AML-193 (cell line): Measurements from ENCODE around the gene CRYBA1.

Experiments
- DNase-seq, 2 experiments: peaks; one replicate each; lab custom pipeline; 2025; lab: John Stamatoyannopoulos, UW

CRYBA1 gene

DNA sequence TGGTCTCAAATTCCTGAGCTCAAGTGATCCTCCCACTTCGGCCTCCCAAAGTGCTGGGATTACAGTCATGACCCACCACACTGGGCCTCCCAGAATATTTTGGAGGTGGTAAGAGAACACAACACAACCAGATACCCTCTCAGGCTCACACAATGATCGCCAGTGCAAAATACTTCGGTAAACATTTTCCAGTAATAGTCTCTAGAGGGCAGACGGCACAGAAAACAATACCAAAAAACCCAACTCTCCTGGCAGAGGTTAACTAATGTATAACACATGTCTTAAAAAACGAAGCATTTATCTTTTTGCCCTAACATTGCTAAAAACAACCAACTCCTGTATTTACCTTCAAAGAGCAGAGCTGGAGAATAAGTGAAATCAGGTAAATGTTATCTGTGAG is 36.8 kb downstream of the CRYBA1 start:
- DNase-seq, result no peak

DNA sequence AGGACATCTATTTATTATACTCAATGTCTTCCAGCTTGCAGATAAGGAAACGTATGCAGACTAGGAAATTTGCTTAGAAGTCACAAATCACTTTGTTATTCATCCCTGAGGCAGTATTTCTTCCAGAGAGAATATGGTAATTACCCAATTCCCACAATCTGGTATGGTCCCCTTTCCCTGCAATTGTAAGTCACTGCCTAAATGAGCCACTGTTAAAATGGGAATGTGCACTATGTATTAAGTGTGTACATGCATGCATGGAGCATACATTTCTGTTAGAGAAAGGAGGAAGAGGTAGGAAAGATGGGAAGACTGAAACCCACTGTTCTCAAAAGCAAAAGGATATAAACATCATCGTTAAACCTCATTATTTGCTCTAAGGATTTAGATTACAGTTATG is 37.3 kb downstream of the CRYBA1 start:
- no peak for DNase-seq

DNA sequence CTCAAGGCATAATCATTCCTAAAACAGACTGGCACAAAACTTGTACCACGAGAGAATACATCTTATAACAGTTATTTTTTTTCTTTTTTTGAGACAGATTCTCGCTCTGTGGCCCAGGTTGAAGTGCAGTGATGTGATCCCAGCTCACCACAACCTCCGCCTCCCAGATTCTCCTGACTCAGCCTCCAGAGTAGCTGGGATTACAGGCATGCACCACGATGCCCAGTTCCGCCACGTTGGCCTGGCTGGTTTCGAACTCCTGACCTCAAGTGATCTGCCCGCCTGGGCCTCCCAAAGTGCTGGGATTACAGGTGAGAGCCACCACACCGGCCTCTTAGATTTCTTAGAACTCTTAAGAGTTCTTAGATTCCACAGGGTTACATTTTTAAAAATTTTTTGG is 43.2 kb downstream of the CRYBA1 start:
- DNase-seq, result no peak

DNA sequence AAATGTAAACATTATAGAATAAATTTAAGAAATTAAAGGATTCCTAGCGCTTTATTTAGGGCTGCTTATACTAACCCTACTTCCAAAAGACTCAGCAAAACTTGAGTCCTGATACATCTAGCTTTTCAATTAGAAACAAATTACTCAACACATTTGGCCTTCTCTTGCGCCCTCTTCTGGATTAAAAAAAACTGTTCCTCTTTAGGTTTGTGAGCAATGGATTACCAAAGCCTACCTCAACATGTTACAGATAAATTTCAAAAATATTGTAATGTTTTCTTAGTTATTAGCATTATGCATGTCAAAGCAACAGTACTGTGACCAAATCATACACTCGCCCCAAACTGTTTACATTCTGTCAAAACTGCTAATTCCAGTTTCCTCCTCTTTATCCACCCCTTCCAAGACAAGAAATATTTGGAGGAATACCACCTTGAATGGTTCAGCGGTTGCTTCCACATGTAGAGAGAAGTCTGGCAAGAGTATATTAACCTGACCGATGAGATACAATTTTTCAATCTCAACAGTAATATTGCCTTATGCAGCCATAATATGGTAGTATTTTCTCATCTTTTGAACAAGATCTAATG is 44.6 kb downstream of the CRYBA1 start:
- peak; percentile 90 to 92 for DNase-seq

DNA sequence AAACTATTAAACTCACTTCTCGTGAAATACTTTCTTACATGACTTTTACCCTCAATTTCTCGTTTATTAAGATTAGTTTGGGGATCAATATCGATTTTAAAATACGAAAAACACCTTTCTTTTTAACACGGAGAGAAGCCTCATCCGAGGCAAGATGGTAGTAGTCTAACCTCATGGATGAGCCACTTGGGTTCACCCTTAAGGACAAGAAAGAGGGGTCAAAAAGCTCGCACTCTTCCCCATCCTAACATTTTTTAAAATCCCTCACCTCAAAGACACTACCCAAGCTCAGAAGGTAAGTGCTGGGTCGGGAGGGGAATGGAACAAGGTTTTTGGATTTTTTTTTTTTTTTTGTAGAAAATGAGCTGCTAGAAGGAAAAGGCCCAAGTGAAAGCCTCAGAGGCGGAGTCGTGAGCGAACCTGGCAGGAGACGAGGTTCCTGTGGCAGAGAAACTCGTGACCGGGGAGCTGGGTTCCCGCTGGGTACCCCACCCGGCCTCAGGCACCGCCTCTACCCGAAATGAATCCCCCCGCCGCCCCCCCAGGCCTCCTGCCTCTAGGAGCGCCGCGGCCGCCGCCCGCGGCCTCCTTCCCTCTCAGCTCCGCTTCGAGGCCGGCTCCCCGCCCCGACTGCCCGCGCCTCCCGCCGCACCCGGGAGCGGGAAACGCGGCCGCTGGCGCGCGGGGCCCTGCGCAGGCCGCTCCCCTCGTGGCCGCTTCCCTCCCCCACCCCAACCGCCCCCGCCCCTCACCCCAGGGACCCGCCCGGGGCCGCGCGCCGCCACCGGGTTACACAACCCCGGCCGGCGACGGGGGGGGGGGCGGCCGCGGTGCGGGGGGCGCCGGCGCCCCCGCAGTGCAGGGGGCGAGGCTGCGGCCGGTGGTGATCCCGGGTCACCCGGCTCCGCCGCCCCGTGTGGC is 45.7 kb downstream of the CRYBA1 start:
- peak; percentile 41 to 58 for DNase-seq

DNA sequence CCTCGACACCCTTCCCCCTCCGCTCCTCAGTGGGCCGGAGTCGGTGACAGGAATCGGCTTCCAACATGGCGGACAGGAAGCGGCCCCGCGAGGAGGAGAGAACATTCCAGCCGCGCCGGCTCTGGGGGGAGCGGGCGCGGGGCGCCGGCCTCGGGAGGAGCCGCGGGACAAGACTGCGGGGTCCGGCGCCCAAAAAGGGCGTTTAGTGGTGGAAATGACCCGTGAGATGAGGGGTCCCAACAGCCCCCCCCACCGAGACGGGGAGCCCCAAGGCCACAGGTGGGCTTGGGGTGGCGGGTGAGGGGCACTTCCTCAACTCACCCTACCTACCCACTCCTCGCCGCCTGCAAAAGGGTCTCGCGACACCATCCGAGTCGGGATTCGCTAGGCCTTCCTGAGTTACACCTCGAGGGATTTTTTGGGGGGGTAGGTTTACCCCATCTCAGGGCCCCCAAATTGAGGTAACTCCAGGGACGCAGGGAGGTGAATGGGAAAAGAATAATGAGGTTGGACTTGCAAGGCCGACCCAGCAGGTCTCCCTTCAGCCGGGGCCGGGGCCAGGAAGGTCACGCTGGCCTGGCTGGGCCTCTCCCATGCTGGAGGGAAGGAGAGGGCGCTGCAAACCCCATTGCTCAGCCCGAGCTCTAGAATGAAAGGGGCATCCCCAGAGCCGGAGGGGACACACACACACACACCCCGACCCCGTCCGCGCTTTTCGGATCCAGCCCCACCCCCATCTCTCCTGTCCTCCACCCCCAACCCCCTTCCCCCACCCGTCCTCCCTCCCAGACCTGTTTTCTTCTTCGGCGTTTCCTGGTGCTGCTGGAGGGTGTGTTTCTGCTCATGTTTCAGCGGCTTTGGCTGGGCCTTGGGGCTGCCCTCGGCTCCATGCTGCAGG is 46.6 kb downstream of the CRYBA1 start:
- peak; percentile 31 to 46 for DNase-seq

DNA sequence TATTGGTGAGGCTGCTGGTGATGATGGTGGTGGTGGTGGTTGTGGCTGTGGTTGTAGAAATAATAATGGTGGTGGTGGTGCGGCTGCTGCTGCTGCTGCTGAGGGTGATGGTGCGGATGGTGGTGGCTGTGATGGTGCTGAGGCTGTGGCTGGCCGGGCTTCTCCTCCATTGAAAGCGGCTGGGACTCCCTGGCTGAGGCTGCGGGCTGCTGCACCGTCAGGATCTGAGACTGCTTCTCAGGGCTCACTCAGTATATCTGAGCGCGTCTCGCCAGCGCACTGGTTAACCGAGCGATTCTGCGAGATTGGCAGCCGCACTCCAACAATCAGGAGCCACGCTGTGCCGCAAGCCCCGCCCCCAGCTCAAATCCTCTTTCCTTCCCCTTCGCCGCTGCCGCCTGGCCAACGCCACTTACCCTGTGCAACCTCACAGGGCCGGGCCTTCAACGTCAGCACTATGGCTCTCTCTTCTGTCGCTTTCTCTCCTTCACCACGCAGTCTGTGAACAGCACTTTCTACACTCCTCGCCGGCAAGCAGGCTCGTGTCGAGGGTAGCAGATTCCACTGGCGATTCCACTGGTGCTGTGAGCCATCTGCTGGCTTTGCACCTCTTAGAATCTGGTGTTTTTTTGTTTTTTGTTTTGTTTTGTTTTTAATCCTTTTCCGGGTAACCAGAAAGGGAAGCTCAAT is 47.4 kb downstream of the CRYBA1 start, which contains the start of gene NUFIP2:
TSS of gene NUFIP2 (minus strand) at position 259 of the 690 bp plus-strand sequence. CDS start at position 170, 89 bp downstream.
- DNase-seq, result peak; percentile 100

DNA sequence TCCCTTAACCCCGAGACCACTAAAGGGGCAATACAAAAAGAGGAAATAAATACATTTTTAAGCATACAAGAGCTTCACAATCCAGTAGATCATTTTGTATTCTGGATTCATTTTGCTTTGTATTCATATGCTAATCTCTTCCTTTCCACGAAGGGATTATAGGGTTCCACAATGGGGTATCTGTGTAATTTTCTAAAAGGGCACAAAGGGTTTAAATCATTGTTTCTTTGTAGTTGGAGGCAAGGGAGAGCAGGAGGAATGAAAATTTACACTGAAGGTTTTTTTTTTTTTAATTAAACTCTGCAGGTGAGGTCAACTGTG is 47.9 kb downstream of the CRYBA1 start:
- no peak for DNase-seq

GRCh38 chr17:29295420-29295819 is 48.8 kb downstream of the CRYBA1 start:
- no peak for DNase-seq

DNA sequence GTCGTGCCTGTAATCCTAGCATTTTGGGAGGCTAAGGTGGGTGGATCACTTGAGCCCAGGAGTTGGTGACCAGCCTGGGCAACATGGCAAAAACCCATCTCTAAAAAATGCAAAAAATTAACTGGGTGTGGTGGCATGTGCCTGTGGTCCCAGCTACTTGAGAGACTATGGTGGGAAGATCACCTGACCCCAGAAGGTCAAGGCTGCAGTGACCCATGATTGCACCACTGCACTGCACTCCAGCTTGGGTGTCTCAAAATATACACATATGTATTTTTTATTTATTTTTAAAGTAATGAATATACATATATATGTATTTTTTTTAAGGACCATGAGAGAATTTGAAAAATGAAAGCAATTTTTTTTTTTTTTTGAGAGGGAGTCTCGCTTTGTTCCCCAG is 52.4 kb downstream of the CRYBA1 start:
- DNase-seq, result no peak

- no peak for DNase-seq
Measured at GRCh38 chr17:29303386-29303785, 56.7 kb downstream of the CRYBA1 start.
